HCT116 (cell line): ENCODE results near the gene U2AF1L4.

Experiments used
- EZH2 ChIP-seq: fragments of 200-600 bp; sonication (generic); IDR thresholded peaks from 2 replicates; pipeline ENCODE4 v1.6.1; 2017; ENCODE audit warnings: antibody characterized with exemption, mixed run types
- POLR2A ChIP-seq: IDR thresholded peaks from 2 replicates; pipeline ENCODE4 v1.7.0; 2011; ENCODE audit warnings: borderline replicate concordance; ENCODE audit not compliant: insufficient read depth, insufficient read length; ENCODE audit errors: extremely low read depth
- RAD21 ChIP-seq: IDR thresholded peaks from 2 replicates; pipeline ENCODE4 v1.6.1; 2012; ENCODE audit warnings: low read depth, mild to moderate bottlenecking
- SRF ChIP-seq: IDR thresholded peaks from 2 replicates; pipeline ENCODE4 v1.6.1; 2012; ENCODE audit warnings: low read depth
- TCF7L2 ChIP-seq: IDR thresholded peaks from 2 replicates; pipeline ENCODE4 v1.7.0; 2011; ENCODE audit warnings: borderline replicate concordance, inconsistent platforms; ENCODE audit not compliant: insufficient read depth, insufficient read length; ENCODE audit errors: extremely low read depth
- TF ChIP-seq, protein P1 (sequence below), 3 experiments: fragments of 200-600 bp in 1 of 3; sonication (generic) in 1 of 3; IDR thresholded peaks in 2 of 3; conservative IDR thresholded peaks in 1 of 3; 2 replicates each; pipeline ENCODE4 v1.5.1; 2012 to 2017; ENCODE audit warnings: low read depth in 2 of 3, low read length in 2 of 3, antibody characterized with exemption in 1 of 3, borderline replicate concordance in 1 of 3, control low read depth in 1 of 3, mild to moderate bottlenecking in 1 of 3, mixed read lengths in 1 of 3, mixed run types in 1 of 3, moderate library complexity in 1 of 3; ENCODE audit not compliant: insufficient read depth in 1 of 3
- TF ChIP-seq, protein P2 (sequence below): IDR thresholded peaks from 2 replicates; pipeline ENCODE4 v1.6.1; 2012; ENCODE audit warnings: low read depth

DNA sequence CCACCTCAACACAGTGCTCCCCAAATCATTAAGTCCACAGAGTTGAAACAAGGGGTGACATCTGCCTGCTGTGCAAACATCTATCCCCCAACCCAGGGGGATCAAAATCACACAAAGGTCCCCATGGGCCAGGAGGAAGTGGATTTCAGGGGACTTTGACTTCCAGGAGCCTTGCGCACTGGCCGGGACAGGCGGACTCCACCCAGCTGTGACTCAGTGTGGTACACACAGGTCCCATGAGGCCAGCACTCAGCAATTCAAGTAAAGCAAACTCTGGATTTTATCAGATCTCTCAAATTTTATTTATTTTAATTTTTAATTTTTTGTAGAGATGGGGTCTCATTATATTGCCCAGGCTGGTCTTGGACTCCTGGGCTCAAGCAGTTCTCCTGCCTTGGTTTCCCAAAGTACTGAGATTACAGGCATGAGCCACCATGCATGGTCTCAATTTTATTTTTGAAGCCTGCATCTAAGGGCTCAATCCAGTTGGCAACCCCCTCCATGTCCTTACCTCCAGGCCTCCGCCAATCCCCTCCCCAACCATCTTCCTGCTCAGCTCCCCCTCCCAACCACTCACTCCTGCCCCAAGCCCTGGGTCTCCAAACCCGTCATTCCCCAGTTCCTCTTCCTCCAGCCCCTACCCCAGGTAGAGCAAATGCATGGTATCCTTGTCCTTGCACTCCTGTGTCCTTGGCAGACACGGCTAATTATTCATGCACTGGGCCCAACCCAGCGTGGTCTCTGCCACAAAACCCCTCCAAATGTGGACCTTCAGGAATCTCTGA is 48.4 kb upstream of the U2AF1L4 start:
- TF ChIP-seq, protein P1, sequence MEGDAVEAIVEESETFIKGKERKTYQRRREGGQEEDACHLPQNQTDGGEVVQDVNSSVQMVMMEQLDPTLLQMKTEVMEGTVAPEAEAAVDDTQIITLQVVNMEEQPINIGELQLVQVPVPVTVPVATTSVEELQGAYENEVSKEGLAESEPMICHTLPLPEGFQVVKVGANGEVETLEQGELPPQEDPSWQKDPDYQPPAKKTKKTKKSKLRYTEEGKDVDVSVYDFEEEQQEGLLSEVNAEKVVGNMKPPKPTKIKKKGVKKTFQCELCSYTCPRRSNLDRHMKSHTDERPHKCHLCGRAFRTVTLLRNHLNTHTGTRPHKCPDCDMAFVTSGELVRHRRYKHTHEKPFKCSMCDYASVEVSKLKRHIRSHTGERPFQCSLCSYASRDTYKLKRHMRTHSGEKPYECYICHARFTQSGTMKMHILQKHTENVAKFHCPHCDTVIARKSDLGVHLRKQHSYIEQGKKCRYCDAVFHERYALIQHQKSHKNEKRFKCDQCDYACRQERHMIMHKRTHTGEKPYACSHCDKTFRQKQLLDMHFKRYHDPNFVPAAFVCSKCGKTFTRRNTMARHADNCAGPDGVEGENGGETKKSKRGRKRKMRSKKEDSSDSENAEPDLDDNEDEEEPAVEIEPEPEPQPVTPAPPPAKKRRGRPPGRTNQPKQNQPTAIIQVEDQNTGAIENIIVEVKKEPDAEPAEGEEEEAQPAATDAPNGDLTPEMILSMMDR (IDR thresholded peaks at IDR 0.05 in 2 of 3, conservative IDR thresholded peaks at IDR 0.05 in 1 of 3; ENCODE audit: borderline replicate concordance in 1 of 3, insufficient read depth in 1 of 3, low read depth in 2 of 3, low read length in 2 of 3), result no peak
- TF ChIP-seq RAD21, result no peak
- no peak for TF ChIP-seq POLR2A
- TF ChIP-seq TCF7L2, result no peak
- TF ChIP-seq, protein P2, sequence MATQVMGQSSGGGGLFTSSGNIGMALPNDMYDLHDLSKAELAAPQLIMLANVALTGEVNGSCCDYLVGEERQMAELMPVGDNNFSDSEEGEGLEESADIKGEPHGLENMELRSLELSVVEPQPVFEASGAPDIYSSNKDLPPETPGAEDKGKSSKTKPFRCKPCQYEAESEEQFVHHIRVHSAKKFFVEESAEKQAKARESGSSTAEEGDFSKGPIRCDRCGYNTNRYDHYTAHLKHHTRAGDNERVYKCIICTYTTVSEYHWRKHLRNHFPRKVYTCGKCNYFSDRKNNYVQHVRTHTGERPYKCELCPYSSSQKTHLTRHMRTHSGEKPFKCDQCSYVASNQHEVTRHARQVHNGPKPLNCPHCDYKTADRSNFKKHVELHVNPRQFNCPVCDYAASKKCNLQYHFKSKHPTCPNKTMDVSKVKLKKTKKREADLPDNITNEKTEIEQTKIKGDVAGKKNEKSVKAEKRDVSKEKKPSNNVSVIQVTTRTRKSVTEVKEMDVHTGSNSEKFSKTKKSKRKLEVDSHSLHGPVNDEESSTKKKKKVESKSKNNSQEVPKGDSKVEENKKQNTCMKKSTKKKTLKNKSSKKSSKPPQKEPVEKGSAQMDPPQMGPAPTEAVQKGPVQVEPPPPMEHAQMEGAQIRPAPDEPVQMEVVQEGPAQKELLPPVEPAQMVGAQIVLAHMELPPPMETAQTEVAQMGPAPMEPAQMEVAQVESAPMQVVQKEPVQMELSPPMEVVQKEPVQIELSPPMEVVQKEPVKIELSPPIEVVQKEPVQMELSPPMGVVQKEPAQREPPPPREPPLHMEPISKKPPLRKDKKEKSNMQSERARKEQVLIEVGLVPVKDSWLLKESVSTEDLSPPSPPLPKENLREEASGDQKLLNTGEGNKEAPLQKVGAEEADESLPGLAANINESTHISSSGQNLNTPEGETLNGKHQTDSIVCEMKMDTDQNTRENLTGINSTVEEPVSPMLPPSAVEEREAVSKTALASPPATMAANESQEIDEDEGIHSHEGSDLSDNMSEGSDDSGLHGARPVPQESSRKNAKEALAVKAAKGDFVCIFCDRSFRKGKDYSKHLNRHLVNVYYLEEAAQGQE, result no peak
- no peak for TF ChIP-seq SRF
- no peak for TF ChIP-seq EZH2
